NOMO-1 treated with dmso at 0.1 percent for 144 hours (cell line): ENCODE data around the gene ZC3H12D.
A peak's percentile ranks its signal among the peaks of the same experiment; 100 is the strongest.
"Not testable (repeated sequence)": the region's sequence is repeated elsewhere in the genome, so short reads cannot be mapped to it uniquely, and the experiment has no call there.

Source experiments
- DNase-seq: peaks from one replicate; lab custom pipeline; 2025; ENCODE audit not compliant: unreplicated experiment; lab: John Stamatoyannopoulos, UW

The ZC3H12D gene

DNA sequence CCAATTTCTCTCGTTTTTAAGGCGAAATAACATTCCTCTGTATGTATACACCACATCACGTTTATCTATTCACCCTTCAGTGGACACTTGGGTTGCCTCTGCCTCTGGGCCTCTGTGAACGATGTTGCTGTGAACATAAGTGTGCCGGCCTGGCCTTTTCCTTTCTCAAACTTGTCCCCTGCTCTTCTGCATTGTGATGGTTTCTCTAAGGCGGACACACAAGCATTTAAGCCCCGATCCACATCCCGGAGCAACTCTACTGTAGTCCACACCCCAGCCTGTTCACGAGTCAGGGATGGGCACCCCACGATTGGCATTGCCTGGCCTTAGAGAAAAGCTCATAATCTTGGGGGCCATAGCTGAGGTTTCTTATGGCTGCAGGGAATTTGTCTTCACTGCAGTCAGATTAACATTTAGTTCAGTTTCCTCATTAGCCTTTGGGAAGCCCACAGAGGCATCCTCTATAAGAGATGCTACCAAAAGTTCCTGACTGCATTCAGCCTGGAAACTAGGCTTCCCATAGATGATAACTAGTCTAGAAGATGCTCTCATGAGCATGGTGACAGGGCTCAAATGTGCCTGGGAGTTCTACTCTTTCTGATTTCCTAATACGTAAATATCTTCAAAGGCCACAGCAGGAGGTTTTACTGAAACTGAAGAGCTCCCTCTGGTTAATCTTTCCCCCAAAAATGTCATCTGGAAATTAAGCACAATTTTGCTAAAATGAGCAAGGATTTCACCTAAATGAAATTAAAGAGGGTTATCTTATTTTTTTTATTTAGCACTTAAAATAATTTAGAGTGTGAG is 762 bp downstream of the ZC3H12D start:
- DNase-seq, result no peak

DNA sequence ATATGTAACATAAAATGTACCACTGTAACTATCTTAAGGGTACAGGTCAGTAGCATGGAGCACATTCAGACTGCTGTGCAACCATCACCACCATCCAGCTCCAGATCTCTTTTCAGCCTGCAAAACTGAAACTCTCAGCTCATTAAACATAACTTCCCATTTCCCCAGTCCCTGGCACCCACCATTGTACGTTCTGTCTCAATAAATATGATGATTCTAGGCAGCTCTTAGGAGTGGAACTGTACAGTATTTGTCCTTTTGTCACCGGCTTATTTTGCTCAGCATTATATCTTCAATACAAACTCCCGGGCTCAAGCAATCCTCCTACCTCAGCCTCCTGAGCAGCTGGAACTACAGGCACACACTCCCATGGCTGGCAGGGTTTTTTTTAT is 1.5 kb downstream of the ZC3H12D start:
- DNase-seq, result peak; percentile 88

- DNase-seq, result peak; percentile 88
These were observed 2.1 kb downstream of the ZC3H12D start for GRCh38 chr6:149482545-149483333.

GRCh38 chr6:149480502-149481280 is 4.1 kb downstream of the ZC3H12D start:
- no peak for DNase-seq

DNA sequence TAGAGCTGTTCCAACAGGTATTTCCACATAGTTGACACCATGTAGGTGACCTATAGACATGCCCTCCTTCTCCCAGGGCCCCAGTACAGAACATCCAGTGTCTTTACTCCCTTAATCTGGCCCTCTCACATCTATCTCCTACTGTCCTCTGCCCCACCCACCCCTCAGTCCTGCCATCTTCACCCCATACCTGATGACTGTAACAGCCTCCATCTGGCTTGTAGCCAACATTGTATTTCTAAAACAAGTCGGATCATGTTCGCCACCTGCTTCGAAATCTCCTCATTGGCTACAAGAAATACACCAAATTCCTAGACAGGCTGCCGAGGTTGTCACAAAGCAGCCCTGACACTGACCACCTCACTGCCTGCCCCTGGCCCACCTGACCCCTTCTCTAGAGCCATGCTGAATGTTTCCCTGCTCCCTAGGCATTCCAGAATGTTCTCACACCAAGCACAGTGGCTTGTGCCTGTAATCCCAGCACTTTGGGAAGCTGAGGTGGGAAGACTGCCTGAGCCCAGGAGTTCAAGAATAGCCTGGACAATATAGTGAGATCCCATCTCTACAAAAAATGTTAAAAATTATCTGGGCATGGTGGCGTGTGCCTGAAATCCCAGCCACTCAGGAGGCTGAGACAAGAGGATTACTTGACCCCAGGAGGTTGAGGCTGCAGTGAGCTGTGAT is 6.0 kb downstream of the ZC3H12D start:
- no peak for DNase-seq

DNA sequence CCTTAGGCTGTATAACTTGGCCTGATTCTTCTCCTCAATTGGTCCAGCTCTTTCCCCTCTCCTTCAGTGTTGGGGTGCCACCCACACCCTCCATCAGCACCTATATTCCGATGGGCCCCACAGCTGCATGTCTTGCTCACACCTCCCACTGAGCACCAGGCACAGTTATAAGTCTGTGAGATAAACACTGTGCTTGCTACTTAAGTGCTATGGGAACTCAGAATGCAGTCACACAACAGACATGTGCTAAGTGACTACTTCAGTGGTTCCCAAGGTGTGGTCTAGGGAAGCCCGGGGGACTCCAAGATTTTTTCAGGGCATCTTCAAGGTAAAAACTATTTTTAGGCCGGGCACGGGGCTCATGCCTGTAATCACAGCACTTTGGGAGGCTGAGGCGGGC is 7.3 kb downstream of the ZC3H12D start:
- no peak for DNase-seq

- no peak for DNase-seq
These were observed 7.9 kb downstream of the ZC3H12D start for GRCh38 chr6:149476789-149477455.

DNA sequence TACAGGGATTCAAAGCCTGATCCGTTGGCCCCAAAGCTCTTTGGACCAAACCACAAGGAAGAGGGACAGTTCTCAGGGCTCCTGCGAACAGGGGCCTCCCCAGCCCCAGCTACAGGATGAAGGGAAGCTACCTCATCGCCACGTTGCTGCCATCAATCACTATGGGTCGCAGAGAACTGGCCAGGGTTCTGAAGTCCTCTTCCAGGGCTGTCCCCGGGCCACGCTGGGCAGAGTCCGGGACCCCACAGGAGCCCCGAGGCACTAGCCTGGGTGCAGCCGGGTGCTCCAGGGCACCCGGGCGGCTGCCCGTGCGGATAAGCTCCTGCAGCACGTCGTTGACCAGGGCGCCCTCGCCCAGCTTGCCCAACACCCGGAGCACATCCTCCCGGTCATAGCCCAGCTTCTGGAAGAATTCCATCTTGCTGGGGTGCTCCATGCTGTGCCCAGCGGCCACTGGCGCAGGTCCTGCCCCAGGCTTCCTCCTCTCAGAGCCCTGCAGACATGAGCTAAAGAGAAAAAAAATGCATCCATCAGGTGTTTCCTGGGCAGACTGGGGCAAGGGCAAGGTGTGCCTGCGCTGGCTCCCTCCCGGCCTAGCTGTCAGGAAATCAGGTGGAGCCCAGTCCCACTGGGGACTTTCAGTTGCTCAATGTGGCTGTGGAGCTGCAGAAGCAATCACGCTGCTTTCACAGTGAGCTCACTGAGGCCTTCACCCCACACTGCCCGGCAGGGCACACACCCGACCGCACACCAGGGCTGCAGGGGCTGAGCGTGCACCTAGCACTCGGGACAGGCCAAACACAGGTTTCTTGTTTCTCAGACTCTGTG is 10.5 kb downstream of the ZC3H12D start:
- DNase-seq, result no peak

DNA sequence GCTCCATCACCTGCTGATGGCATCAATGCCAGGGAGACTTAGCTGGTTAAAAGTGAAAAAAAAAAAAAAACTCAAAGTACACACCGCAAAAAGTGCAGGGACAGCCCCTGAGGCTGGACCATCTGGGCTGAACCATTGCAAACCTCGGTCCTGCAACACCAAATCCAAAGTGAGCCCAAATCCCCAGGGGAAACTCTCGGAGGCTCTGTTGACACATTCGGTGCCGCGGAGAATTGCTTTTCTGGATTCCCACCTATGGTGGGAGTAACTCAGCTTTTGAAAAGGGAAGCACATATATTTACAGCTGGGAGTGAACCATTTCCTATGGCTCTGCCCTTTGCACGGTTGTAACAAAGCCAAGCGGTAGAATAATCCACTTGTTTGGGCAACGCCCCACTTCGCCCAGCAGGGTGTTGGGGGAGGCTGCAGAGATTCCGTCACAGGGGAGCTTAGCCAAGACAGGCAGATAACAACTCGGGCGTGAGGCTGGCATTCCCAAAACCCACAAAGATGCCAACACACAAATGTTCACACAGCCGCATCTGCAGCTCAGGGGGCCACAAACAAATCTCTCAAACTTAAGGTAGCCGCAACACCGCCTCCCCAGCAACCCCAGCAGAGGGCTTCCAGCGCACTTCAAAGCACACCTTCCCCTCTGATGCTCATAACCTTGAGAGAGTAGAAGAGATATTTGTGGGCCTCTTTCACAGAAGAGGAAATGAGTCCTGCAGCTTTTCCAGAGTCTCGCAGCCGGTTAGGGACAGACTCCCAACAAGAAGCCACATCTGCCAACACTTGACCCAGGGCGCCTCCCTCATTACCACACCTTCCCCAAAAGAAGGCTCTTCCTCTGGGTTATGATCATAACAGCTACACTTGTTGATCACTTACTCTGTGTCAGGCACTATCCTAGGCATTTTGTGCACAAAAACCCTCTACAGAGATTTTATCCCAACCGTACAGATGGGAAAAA is 11.4 kb downstream of the ZC3H12D start:
- no peak for DNase-seq

GRCh38 chr6:149472241-149472640 is 12.6 kb downstream of the ZC3H12D start:
- no peak for DNase-seq

DNA sequence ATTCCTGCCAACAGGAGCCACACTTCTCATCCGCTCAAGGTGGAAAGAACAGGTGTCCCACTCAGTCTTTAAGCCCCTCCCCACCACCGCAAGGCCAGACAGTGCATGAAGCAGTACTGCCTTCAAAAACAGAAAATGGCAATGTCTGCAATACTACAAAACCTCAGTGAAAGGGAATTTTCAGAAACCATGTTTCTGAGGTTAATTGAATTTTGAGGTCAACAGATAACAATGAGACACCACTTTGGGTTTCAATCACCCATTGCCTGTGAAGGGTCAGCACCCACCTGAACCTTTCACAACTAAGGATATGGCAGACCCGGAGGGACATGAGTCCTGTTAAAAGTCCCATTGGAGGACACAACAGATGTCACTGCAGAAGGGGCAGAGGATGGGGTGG is 13.0 kb downstream of the ZC3H12D start:
- DNase-seq, result no peak

GRCh38 chr6:149470948-149471347 is 13.9 kb downstream of the ZC3H12D start:
- no peak for DNase-seq

DNA sequence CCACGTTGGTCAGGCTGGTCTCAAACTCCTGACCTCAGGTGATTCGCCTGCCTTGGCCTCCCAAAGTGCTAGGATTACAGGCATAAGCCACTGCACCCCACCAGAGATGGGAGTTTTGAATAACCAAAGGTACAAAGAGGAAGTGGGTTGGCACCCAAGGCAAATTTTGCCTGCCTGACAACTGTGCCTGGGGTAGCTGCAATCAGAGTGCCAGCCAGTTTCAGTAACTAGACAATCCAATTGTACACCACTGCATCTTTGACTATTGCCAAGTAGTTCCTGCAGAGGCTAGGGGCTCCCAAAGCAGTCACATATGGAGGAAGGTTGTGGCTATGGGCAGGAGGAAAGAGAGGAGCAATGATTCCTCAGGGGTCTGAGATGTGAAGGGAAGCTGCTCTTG is 16.6 kb downstream of the ZC3H12D start:
- no peak for DNase-seq

GRCh38 chr6:149467265-149467664 is 17.5 kb downstream of the ZC3H12D start:
- no peak for DNase-seq

GRCh38 chr6:149464411-149464810 is 20.4 kb downstream of the ZC3H12D start:
- DNase-seq, result no peak

DNA sequence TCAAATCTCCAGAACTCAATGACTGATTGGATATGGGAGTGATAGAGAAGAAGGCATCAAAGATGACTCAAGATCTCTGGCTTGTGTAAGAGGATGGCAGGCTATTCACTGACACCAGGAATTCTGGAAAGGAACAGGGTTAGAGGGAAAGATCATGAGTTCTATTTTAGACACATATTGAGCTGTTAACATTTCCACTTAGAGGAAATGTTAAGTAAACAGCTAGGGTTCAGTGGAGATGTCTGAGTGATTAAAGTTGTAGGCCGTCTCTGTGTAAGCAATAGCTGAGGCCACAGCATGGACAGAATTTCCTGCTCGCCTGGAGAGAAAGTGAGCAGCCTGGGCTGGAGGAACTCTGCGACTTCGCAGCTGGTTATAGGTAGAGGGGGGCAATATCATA is 21.0 kb downstream of the ZC3H12D start:
- DNase-seq, result no peak

DNA sequence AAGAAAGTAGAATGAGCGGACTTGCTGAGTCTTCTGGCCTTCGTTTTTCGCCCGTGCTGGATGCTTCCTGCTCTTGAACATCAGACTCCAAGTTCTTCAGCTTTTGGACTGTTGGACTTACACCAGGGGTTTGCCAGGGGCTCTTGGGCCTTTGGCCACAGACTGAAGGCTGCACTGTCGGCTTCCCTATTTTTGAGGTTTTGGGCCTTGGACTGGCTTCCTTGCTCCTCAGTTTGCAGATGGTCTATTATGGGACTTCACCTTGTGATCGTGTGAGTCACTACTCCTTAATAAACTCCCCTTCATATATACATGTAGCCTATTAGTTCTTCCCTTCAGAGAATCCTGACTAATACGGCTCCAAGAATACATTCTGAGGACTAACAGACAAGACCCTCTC is 22.1 kb downstream of the ZC3H12D start:
- DNase-seq, result not testable (repeated sequence)

DNA sequence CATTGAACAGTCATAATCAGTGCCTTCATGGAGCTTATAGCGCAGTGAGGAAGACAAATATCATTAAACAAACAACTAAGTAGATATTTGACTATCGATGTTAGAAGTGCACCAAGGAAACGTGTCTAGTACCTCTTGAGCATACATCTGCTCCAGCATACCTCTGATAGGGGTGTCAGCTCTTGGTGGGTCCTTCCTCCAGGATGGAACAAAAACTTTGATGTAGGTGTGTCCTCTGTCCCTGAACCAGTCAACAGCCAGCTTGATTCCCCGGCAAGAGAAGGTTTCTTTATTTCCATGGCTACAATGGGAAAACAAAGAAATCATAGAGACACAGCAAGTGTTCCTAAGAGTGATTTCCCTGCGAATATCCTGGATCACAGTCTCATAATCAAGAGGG is 23.1 kb downstream of the ZC3H12D start:
- no peak for DNase-seq
